HG03196 (cell line): ENCODE measurements around the gene MFSD11.
"Not testable (repeated sequence)": the region's sequence is repeated elsewhere in the genome, so short reads cannot be mapped to it uniquely, and the experiment has no call there.

Source experiments
- ATAC-seq: cut with Tn5 transposase; IDR thresholded peaks from one replicate; pipeline ENCODE4 v1.9.1; 2021; ENCODE audit not compliant: unreplicated experiment

The MFSD11 gene

DNA sequence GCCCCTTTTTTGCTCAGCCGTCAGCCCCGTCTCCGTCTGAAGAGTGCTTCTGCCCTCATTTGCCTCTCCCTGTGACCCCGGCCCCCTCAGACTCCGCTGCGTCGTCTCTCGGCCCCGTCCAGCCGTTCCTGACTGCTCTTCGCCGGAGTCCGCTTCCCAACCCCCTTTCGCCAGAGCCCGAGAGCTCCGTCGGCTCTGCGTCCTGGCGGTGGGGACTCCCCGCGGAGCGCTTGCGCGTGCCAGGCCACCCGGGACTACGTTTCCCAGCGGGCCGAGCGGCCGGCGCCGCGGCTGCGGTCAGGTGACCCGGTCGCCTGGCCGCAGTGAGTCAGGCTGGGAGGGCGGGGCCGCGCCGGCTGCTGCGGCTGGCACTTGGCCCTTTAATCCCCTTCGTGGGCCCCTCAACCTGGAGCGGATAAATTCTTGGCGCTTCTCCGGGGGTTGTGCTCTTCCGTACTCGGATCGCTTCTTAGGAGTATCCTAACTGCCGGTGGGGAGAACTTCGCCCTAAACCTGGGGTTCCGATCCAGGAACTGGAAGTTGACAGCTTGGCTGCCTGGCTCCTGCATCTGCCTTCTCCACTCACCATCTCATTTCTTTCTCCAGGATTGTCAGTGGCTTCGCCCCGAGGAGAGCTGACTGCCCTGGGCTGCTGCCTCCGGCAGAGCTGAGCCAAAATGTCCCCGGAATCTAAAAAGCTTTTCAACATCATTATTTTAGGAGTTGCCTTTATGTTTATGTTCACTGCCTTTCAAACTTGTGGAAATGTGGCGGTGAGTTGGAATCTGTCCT is at the start of gene MFSD11:
Gene MFSD11, plus strand, starts transcription at position 444 of the 792 bp plus-strand sequence. Its CDS starts 234 bp downstream, at position 678.
- peak; percentile 58 for ATAC-seq

DNA sequence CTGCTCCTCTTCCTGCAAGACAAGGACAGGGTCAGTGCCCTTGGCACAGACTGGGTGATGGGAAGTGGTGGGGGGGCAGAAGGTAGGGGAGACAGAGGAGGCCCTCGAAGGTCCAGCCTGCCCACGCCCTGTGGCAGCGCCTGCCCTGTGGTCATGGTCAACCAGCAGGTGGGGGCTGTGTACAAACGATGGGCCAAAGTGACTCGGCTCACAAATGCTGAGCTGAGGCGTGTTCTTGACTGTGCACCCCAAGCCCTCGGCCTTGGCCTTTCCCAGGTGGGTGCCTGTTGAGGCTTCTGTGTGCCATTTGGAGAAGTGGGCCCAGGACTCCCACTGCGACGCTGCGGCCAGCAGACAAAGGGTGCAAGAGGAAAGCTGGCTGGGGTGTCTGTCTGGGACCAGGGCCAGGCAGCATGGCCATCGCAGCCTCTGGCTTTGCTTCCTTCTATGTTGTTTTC is 49.7 kb upstream of the MFSD11 start:
- no peak for ATAC-seq

GRCh38 chr17:76689859-76690258 is 48.1 kb upstream of the MFSD11 start:
- no peak for ATAC-seq

- no peak for ATAC-seq
These were observed 47.2 kb upstream of the MFSD11 start for GRCh38 chr17:76690596-76691280.

DNA sequence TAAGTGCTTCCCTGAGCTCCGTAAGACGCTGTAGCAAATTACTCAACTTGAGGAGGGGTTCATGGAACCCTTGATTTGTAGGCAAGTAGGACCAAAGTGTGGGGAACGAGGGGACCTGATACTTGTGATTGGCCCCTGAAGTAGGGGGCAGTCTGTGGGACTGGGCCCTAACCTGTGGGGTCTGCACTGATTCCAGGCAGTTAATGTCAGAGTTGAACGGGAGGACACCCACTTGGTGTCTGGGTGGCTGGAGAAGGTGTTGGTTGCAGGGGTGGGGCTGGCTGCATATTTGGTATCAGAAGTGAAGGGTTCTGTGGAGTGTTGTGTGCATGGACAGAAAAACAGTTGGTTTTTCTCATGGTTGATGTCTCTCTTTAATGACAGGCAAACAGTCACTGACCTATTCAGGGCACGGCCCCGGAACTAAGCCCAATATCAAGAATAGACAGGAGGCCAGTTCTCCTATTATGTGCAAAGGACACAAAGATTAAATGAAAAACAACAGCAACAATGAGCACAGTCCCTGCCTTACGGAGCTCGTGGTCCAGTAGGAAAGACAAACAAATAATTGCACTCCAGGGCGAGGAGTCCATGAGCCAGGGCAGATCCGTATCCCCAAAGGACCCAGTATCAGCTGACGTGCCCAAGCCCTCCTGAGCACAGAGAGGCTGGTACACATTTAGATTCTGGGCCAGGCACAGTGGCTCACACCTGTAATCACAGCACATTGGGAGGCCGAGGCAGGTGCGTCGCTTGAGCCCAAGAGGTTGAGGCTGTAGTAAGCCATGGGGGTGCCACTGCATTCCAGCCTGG is 46.3 kb upstream of the MFSD11 start:
- no peak for ATAC-seq

DNA sequence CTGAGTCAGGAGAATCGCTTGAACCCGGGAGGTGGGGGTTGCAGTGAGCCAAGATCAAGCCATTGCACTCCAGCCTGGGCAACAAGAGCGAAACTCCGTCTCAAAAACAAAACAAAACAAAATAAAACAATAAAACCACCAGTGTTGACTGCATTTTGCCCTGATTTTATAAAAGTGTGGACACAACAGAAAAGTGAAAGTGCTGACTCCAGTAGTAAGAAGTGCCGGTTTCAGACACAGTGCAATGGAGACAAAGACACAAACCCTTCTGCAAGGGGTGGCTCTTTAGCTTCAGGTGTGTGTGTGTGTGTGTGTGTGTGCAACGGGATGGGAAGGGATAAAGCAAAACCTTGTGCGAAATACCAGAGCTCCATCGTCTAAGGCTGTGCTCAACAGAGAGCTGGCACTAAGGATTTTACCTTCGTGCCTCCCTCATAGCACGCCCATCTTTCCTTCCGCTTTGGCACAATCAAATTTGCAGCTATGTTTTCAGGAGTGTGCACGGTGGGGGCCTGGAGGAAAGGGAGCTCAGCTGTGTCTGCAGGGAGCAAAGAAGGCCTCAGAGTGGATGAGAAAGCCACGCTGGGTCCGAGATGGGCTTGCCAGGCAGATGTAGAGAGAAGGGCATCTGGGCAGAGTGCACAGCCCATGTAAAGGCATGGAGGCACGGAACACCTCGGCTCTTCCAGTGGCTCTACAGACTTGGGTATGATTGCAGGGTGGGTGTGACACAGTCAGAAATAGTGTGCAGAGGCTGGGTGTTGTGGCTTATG is 42.7 kb upstream of the MFSD11 start:
- no peak for ATAC-seq

GRCh38 chr17:76696763-76697701 is 40.9 kb upstream of the MFSD11 start:
- peak; percentile 70 for ATAC-seq

- no peak for ATAC-seq
These were observed 40.0 kb upstream of the MFSD11 start for GRCh38 chr17:76697702-76698465.

DNA sequence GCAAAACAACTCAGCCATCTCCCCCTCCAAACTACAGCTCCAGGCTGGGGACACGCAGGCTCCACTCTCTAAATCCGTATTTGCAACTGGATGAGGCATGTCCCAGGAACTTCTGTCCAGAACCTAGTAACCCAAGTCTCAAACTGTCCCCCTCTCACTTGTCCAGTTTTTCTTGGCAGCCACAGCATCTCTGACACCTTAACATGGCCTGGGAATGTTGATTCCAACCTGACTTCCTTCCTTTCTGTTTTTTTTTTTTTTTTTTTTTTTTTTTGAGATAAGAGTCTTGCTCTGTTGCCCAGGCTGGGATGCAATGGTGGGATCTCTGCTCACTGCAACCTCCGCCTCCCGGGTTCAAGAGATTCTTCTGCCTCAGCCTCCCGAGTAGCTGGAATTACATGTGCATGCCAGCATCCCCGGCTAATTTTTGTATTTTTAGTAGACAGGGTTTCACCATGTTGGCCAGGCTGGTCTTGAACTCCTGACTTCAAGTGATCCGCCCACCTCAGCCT is 39.4 kb upstream of the MFSD11 start:
- ATAC-seq = not testable (repeated sequence)

DNA sequence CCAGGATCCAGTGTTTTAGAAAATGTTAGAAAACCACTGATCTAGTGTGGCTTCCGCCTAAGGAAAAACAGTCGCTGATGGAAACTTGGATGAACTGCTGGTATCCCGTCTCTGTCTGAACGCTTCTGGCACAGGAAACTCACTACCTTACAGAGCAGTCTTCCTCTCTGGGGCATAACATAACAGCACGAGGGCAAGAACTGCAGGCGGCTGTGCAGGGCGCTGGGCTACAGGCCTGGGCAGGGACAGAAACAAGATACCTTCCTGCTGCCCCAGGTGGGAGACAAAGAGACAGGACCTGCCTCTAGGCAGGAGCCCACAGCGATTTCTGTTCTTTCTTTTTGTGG is 37.7 kb upstream of the MFSD11 start:
- ATAC-seq = no peak

DNA sequence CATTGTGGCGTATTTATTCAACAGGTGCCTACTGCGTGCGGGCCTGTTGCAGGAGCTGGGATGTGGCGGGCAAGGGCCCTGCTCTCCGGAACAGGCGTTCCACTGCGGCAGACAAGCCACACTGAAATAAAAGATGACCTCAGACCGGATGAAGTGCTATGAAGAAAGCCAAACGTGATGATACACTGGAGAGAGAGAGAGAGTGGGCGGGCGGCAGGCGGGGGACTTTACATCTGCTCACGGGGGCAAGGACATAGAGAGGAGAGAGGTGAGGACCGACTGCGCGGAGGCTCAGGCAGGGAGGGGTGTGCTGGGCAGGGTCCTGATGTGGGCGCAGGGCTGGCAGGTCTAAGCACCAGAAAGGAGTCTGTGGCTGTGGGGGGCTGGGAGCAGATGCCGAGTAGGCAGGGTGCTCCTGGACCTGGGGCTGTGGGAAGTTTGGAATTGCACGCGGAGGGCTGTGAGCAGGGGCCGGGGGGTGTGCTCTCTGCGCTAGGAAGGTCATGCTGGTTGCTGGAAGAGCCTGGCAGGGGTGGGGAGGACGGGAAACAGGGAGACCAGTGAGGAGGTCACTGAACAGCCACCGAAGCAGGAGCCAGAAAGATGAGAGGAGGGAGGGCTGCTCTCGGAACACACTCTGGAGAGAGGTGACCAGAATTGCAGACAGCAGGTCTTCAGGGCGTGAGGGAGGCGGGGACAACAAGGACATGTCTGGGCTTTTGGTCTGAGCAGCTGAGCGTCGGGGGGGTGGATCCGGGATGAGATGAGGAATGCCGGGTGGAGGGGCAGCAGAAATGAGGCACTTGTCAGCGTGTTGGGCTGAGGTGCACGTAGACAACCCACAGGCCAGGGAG is 37.1 kb upstream of the MFSD11 start:
- no peak for ATAC-seq

GRCh38 chr17:76701471-76701967 is 36.4 kb upstream of the MFSD11 start:
- no peak for ATAC-seq

DNA sequence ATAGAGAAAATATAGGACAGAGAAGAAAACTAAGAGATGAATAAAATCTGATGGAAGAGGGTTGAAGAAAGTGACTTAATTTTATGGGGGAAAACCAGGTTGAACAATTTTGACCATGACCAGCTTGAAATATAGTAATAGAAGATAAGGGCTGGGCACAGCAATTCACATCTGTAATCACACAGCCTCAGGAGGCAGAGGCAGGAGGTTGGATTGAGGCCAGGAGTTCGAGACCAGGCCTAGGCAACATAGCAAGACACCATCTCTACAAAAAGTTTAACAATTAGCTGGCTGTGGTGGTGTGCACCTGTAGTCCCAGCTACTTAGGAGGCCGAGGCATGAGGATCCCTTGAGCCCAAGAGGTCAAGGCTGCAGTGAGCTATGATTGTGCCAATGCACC is 35.8 kb upstream of the MFSD11 start:
- no peak for ATAC-seq

DNA sequence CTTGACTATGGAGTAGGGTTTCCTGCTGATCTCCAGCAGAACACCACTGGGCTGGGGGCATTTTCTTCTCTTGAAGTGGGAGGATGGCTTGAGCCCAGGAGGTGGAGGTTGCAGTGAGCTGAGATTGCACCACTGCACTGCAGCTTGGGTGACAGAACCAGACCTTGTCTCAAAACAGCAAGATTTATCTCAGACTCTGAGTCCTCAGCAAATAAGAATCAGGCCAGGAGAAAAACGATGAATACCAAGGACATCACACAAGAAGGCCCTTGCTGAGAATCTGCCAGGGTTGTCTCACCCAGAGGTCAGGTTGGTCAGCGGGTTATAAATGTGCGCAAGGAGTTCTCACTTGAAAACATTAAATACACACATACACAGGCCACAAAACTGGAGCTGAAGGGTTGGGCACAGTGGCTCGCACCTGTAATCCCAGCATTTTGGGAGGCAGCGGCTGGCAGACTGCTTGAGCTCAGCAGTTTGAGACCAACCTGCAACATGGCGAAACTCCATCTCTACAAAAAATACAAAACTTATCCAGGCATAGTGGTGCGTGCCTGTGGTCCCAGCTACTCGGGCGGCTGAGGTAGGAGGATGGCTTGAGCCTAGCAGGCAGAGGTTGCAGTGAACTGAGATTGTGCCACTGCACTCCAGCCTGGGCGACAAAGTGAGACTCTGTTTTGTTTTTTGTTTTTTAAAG is 34.8 kb upstream of the MFSD11 start:
- ATAC-seq = no peak

GRCh38 chr17:76704805-76705204 is 33.1 kb upstream of the MFSD11 start:
- ATAC-seq = no peak

DNA sequence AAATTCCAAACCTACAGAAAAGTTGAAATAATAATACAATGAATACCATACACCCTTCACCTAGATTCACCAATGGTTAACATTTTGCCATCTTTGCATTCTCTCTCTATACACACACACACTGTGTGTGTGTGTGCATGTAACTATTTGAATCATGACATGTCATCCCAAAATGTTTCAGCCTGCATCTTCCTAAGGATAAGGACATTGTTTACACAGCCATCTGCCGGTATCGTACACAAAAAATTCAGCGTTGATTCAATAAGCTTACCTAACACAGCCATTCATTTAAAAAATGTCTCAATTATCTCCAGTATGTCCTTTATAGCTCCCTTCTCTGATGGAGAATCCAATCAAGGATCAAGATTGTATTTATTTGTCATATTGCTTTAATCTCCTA is 31.1 kb upstream of the MFSD11 start:
- ATAC-seq = no peak
